Measurements from ENCODE around the gene LPAR1. TPM values are rescaled to one million over a fixed set of nuclear protein-coding genes. Genes with fewer than 3 reads are reported as not detected.

Gene LPAR1
- 0.32 and 1.5 TPM in 2 replicates for total RNA-seq

DNA sequence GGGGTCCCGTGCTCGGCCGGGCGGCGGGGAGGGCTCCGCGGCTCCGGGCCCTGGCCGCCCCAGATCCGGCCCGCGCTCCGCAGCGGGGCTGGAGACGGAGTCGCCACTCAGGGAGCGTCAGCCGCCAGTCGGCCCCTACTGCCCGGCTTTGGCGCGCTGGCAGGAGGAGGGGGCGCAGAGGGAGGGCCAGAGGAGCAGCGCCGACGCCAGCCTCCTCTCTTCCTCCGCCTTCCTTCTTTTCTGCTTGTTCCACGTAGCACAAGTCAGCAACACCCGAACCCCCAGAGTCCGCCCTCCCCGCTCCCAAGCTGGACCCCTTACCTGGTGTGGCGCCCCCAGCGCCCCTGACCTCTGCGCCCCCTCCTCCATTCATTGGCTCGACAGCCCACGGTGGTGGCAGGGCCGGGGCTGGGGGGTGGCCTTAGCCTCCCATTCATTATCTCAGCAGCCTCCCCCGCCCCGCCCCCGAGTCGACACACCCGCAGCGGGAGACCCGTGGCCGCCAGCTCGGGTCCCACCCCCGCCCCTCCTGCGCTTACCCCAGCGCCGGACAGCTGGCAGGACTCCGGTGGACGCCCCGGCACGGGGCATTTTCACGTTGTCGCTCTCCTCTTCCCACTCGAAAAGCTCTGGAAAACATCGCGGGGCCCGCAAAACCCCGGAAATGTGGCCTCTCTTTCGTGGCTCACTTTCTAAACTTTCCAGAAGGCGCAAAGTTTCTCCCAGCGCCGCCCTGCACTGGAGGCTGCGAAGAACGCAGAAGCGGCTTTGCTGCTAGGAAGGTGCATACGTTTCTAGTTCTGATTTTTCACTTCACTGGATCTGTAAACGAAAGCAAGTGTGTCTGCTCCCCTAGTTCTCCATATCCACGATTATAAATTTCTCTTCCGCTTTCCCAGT lies at the start of gene LPAR1:
LPAR1 (minus strand) TSS at position 140 of the 900 bp plus-strand sequence. CDS start 66,353 bp downstream, outside the sequence.

